Ramos (cell line): Measurements from ENCODE around the gene SLC25A30.

Experiments used
- in situ Hi-C: fragments of 300-500 bp; cut with MboI; formaldehyde crosslinking; loops from one replicate; pipeline ENCODE4 v1.14.3; 2022; ENCODE audit warnings: low sequenced_read_pairs; ENCODE audit not compliant: unreplicated experiment

Gene SLC25A30, protein sequence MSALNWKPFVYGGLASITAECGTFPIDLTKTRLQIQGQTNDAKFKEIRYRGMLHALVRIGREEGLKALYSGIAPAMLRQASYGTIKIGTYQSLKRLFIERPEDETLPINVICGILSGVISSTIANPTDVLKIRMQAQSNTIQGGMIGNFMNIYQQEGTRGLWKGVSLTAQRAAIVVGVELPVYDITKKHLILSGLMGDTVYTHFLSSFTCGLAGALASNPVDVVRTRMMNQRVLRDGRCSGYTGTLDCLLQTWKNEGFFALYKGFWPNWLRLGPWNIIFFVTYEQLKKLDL

GRCh38 chr13:45417790-45418534, at the start of gene SLC25A30:
SLC25A30 (minus strand) TSS chr13:45418373; CDS start chr13:45411425, 6,948 bp downstream.
- in situ Hi-C loops: no loop called here

DNA sequence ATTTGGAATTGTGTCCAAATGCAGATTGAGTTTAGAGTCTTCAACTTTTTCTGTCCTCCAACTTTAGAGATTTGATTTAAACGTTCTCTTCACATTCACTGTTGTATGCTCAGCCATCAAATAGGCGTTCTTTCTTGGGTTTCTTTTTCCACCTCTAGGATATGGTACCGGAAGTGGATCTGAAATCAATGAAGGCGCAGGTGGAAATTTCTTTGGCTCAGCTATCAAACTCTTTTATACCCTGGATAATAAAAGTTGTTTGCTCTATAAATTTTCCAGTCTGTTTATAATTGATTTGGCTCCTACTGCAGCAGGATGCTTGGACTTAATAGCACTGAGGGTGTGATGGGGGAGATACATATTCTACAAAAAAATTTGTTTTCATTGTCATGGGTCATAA, 48.2 kb upstream of the SLC25A30 start:
- in situ Hi-C loops: no loop called here

DNA sequence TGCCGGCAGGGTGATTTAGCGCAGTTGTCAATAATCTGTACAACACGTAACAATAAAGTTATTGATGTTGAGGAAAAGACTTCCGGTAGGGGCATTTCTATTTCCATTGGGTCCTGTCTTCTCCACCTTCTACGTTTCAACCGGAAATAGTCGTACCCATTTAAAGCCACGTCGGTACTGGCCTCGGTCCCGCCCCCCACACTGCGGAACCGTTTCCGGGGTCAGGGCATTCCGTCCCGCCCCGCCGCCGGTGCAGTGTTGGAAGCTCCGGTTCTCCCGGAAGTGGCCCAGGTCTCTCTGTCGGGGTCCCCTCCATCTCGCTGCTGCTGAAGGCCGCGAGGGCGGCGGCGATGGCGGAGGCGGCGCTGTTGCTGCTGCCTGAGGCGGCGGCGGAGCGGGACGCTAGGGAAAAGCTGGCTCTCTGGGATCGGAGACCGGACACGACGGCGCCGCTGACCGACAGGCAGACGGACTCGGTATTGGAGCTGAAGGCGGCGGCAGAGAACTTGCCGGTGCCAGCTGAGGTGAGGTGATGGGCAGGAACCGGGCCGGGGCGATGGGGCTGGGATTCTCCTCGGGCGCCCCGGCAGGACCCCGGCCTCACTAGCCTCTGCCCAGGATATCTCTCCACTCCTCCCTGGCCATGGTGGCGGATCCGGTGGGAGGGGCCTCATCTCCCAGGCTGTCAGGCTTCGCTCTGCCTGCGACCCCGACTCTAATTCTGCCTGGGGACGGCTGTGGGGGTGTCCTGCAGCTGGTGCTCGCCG, 46.7 kb upstream of the SLC25A30 start, which contains the start of gene COG3:
Gene COG3, plus strand, starts transcription at position 253 of the 767 bp plus-strand sequence. Its CDS starts 98 bp downstream, at position 351.
- in situ Hi-C loops: no loop called here

GRCh38 chr13:45464141-45464686, 46.0 kb upstream of the SLC25A30 start:
- in situ Hi-C loops: no loop called here

DNA sequence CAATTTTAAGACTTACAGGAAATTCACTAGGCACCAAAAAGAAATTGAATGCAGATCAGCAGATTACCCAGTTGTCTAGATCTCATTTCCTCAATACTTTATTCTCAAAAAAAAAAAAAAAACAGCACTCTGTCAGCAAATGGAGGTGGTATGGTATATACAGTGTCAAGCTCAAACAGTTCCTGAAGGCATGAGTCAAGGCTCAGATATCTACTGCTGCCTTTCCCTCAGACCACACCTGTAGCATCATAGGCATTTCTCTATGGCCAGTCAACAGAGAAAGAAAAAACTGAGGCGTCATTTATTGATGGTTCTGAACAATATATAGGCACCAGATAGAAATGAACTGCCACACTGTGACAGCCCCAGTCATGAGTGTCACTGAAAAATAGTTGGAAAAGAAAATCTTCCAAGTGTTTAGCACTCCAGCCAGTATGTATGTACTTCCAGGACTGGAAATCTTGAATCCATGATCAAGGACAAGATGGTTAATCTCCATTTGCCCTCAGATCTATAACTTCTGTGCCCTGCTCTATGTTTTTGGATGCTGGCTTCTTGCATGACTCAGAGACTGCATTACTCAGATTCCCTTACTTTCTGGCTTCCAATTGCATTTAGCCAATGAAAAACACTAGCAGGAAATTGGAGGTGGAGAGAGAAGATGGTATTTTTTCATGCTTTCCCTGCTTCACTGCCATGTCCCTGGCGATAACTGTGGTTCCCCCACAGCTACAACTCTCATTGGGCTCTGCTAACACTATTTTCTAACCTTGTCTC, 38.2 kb upstream of the SLC25A30 start:
- in situ Hi-C loops: no loop called here

GRCh38 chr13:45454204-45454603, 36.0 kb upstream of the SLC25A30 start:
- in situ Hi-C loops: no loop called here

DNA sequence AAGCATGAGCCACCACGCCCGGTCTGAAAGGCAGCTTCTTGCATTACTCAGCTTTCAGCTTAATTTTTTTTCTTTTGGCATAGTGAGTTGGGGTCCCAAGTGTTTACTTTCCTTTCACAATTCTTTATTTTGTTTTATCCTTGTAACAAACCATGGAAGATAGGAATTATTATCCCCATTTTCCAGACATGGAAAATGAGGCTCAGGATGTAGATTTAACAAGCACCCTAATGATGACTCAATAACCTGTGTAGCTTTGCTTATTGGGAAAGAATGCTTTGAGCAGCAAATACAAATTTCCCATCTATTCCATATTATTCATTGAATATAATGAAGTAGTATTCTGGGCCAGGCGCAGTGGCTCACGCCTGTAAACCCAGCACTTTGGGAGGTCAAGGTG, 33.1 kb upstream of the SLC25A30 start:
- in situ Hi-C loops: no loop called here

- in situ Hi-C loops: no loop called here
These were observed 30.9 kb upstream of the SLC25A30 start for GRCh38 chr13:45448965-45449559.

DNA sequence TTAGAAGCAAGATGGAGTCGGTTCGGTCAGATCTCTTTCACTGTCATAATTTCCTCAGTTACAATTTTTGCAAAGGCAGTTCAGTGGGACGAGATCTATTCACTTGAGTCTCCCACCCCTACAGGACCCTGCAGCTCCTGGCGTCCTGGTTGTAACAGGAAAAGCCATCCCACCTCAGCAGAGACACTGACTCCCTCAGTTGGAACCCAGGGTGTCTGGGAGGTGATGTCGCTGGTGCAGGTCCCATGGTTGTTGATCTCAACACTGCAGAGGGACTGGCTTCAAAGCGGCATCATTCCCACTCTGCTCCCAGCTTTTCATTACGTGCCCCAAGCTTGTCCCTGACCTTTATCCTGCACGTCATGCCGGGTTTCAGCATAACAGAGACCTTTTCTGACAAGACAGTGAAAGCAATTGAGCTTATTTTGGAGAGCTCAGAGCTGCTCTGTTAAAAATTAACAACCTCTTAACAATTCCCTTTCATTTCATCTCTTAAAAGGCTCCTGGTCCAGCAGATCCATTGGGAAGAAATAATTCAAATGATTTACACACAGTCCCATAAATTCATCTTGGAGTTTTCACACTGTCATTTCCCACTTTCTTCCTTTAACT, 29.0 kb upstream of the SLC25A30 start:
- in situ Hi-C loops: no loop called here

- in situ Hi-C loops: no loop called here
These were observed 28.0 kb upstream of the SLC25A30 start for GRCh38 chr13:45446181-45446580.

GRCh38 chr13:45445053-45445452, 26.9 kb upstream of the SLC25A30 start:
- in situ Hi-C loops: no loop called here

DNA sequence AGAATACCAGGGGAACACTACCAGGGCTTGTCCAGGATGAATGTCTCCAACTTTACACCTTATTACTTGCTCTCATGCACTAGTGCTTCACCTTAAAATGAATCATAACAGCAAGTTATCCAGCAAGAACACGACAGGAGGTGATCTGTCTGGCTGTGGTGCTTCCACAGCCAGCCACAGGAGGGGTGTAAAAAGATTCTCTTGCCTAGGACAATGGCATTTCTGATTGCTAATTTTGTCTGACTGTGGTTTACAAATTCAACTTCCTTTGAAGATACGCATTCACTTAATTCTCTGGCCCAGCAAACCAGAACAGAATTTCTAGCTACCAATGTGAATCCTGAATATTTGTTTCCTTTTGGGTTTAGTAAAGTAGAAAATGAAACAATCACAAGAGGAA, 23.5 kb upstream of the SLC25A30 start:
- in situ Hi-C loops: no loop called here

DNA sequence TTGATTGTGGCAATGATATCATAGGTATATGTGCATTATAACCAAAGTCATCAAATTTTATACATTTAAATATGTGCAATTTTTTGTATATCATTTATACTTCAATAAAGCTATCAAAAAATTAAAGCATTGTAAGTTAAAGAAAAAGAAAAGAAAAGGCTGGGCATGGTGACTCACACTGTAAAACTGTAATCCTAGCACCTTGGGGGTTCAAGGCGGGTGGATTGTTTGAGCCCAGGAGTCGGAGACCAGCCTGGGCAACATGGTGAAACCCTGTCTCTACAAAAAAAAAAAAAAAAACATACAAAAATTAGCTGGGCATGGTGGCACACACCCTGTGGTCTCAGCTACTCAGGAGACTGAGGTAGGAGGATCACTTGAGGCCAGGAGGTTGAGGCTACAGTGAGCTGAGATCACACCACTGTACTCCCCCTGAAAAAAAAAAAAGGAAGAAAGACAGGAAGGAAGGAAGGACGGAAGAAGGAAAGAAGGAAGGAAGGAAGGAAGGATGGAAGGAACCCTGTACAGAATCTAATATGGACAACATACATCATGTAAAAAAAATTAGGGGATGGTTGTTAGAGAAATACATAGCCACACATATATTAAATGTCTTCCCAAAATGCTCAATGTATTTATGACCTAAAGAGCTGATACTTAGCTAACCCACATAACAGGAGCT, 21.7 kb upstream of the SLC25A30 start:
- in situ Hi-C loops: no loop called here

DNA sequence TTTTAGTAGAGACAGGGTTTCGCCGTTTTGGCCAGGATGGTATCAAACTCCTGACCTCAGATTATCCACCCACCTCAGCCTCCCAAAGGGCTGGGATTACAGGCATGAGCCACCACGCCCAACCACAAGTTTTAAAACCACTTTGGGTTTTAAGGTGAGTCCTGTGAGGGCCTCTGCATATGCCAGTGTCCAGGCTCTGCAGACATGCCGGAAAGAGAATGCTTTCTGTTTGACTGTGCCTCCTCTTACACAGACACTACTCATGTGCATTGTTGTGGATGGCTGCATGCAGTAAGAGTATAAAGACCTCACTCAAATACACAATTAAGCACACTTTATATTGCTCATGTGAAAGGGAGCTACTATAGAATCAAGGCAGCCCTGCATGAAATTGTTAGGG, 20.8 kb upstream of the SLC25A30 start:
- in situ Hi-C loops: no loop called here

GRCh38 chr13:45437947-45438346, 19.8 kb upstream of the SLC25A30 start:
- in situ Hi-C loops: no loop called here

DNA sequence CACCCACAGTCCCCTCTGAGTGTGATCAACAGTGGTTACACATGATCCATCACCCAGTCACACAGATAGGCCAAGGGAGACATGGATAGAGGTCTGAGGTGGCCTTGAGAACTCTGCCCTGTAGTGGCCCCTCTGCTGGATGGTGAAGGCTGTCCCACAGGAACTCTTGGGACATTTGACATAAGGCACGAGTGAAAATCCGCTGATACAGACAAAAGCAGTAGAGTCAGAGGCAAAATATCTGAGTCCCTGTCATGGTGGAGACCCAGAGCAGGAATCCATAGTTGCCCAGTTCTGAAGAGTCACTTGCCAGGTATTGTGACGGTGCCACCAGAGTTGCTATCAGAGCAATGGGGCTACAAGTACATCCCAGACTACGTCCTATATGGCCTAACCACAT, 18.8 kb upstream of the SLC25A30 start:
- in situ Hi-C loops: no loop called here

DNA sequence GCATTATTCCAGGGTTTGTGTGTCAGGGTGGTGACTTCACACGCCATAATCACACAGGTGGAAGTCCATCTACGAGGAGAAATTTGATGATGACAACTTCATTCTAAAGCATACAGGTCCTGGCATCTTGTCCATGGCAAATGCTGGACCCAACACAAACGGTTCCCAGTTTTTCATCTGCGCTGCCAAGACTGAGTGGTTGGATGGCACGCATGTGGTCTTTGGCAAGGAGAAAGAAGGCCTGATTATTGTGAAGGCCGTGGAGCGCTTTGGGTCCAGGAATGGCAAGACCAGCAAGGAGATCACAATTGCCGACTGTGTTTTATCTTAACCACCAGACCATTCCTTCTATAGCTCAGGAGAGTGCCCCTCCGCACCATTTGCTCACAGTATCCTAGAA, 18.2 kb upstream of the SLC25A30 start:
- in situ Hi-C loops: no loop called here

DNA sequence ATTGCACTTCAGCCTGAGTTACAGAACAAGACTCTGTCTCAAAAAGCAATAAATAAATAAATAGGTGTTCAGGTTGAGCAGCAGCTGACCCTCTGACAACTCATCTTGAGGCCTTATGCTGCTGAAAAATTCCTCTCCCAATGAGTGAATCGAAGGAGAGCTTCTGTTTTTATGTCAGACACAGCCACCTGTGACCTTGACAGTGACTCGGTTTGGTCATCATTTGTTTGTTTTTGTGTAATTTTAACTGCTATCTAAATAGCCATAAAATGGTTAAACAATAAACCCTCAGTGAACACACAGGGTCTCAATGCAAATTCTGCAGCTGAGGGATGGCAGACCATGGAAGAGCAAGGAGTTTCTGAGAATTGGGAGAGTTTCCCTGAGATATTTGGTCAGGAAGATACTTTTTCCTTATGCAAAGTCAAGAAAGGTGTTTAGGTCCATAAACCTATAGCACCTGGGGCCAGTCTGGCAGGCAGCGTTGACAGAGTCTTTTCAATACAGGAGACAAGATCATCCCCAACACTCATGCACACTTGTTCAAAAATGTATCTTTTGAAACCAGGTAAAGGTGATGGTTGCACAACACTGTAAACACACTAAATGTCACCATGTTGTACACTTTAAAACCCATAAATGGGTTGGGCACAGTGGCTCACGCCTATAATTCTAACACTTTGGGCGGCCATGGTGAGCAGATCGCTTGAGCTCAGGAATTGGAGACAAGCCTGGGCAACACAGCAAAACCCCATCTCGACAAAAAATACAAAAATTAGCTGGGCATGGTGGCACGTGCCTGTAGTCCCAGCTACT, 16.6 kb upstream of the SLC25A30 start:
- in situ Hi-C loops: no loop called here
